ENCODE measurements around the gene MRPL54. TPM values are rescaled to one million over a fixed set of nuclear protein-coding genes. Genes with fewer than 3 reads are reported as not detected.

Gene MRPL54
- total RNA-seq, 1 donor from 2014 or later = 34.4 TPM

DNA sequence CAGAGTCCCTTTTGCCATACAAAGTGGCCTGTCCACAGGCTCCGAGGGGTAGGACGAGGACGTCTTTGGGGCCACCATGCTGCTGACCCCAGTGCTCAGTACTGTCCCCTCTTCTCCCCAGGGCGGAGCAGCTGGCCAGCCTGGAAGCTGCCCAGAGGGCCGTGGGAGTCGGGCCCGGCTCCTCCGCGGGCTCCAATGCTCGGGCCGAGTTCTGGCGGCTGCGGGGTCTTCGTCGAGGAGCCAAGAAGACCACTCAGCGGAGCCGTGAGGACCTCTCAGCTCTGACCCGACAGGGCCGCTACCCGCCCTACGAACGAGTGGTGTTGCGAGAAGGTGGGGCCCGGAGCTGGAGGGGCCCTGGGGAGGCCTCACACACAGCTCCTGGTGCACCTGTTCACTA is 22.1 kb upstream of the MRPL54 start:
- H3K9me3 ChIP-seq (ENCODE audit: control insufficient read depth in 3 of 3, low read length in 3 of 3) = peaks cover 0 to 2% (median 0%) of the 10 kb centered on the region in 3 donors
- H3K36me3 ChIP-seq (ENCODE audit: control insufficient read depth in 3 of 3, insufficient read depth in 3 of 3, low read length in 3 of 3) = no peaks in the 10 kb centered on the region
- no peak overlapping the region for H3K4me3 ChIP-seq (ENCODE audit: low read length in 3 of 3)
- peaks cover 12 to 22% (median 19%) of the 10 kb centered on the region in 3 donors for H3K27me3 ChIP-seq (ENCODE audit: control insufficient read depth in 3 of 3, insufficient read depth in 3 of 3, low read length in 3 of 3)
- no peak overlapping the region for H3K9ac ChIP-seq (ENCODE audit: low read depth in 1 of 3, low read length in 3 of 3)
- H3K4me1 ChIP-seq (ENCODE audit: control insufficient read depth in 3 of 3, insufficient read depth in 3 of 3, low read length in 3 of 3) = no peaks in the 10 kb centered on the region
- H3K27ac ChIP-seq (ENCODE audit: low read depth, low read length) = no peak overlapping the region

DNA sequence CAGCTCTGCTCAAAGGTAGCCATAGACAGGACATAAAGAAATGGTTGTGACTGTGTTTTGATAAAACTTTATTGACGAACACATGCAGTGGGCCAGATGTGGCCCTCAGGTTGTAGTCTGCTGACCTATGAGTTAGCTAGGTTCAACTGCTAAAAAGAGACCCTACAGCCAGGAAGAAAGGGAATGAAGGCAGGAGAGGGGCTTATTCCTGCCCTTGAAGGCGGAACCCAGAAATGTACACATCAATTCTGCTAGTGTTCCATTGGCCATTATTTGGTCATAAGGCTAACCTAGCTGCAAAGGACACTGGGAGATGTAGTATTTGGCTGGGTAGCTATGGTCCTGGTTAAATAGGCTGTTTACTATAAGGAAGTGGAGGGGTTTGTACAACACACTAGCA is 19.0 kb upstream of the MRPL54 start:
- peaks cover 9 to 12% (median 11%) of the 10 kb centered on the region in 3 donors for H3K27me3 ChIP-seq (ENCODE audit: control insufficient read depth in 3 of 3, insufficient read depth in 3 of 3, low read length in 3 of 3)
- no peaks in the 10 kb centered on the region for H3K4me1 ChIP-seq (ENCODE audit: control insufficient read depth in 3 of 3, insufficient read depth in 3 of 3, low read length in 3 of 3)
- H3K4me3 ChIP-seq (ENCODE audit: low read length in 3 of 3) = no peak overlapping the region
- H3K9ac ChIP-seq (ENCODE audit: low read depth in 1 of 3, low read length in 3 of 3) = no peak overlapping the region
- H3K9me3 ChIP-seq (ENCODE audit: control insufficient read depth in 3 of 3, low read length in 3 of 3) = peaks cover 0 to 2% (median 0%) of the 10 kb centered on the region in 3 donors
- no peaks in the 10 kb centered on the region for H3K36me3 ChIP-seq (ENCODE audit: control insufficient read depth in 3 of 3, insufficient read depth in 3 of 3, low read length in 3 of 3)
- H3K27ac ChIP-seq (ENCODE audit: low read depth, low read length) = no peak overlapping the region

DNA sequence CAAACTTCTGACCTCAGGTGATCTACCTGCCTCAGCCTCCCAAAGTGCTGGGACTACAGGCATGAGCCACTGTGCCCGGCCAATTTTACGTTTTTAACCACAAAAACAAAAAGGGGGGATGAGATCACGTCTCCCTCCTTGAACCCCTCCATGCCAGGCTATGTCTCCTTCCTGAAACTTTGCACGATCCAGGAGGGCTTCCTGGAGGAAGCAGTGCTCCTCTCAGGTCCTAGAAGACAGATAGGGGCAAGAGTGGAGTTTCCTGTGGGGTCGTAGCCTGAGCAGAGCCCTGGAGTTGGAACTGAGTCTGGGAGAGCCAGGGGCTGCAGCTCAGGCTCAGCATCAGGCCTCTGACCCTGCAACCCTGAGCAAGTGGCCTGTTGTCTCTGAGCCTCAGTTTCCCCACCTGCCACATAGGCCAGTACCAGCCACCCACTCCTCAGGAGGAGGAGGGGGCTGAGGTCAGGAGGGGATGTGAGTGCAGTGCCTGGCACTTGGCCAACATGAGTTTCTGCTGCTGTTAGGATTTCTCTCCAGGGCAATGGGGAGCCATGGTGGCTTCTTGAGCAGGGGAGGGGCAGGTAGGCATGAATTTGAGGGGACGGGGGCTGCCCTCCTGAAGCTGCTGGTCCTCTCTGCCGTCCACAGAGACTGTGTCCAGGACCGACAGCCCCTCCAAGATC is 17.0 kb upstream of the MRPL54 start:
- Histone ChIP-seq H3K27ac (ENCODE audit: low read depth, low read length) (no peak overlapping the region), H3K9ac (ENCODE audit: low read depth in 1 of 3, low read length in 3 of 3) (no peak overlapping the region), H3K9me3 (ENCODE audit: control insufficient read depth in 3 of 3, low read length in 3 of 3) (peaks cover 0 to 2% (median 2%) of the 10 kb centered on the region in 3 donors), H3K4me3 (ENCODE audit: low read length in 3 of 3) (no peak overlapping the region), H3K4me1 (ENCODE audit: control insufficient read depth in 3 of 3, insufficient read depth in 3 of 3, low read length in 3 of 3) (no peaks in the 10 kb centered on the region), H3K36me3 (ENCODE audit: control insufficient read depth in 3 of 3, insufficient read depth in 3 of 3, low read length in 3 of 3) (peaks cover 7 to 10% (median 9%) of the 10 kb centered on the region in 3 donors), H3K27me3 (ENCODE audit: control insufficient read depth in 3 of 3, insufficient read depth in 3 of 3, low read length in 3 of 3) (peaks cover 6 to 11% (median 10%) of the 10 kb centered on the region in 3 donors)

DNA sequence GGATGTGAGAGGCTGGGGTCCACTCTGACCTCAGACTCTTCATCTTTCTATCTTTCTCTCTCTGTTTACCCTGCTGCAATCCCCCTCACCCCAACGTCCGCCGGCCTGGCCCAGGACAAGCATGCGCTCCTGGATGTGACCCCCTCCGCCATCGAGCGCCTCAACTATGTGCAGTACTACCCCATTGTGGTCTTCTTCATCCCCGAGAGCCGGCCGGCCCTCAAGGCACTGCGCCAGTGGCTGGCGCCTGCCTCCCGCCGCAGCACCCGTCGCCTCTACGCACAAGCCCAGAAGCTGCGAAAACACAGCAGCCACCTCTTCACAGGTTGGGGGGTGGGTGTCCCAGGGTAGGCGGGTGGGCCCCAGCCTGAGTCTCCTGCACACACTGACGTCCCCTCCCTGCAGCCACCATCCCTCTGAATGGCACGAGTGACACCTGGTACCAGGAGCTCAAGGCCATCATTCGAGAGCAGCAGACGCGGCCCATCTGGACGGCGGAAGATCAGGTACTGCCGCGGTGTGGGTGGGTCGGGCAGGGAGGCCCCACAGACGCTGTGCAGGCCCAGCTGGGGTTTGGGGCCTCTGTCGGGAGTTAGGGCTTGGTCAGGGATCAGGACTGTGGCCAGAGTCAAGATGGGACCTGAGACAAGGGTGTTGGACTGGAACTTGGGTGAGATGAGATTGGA is 16.0 kb upstream of the MRPL54 start:
- peaks cover 6 to 11% (median 10%) of the 10 kb centered on the region in 3 donors for H3K27me3 ChIP-seq (ENCODE audit: control insufficient read depth in 3 of 3, insufficient read depth in 3 of 3, low read length in 3 of 3)
- peaks cover 0 to 2% (median 2%) of the 10 kb centered on the region in 3 donors for H3K9me3 ChIP-seq (ENCODE audit: control insufficient read depth in 3 of 3, low read length in 3 of 3)
- peaks cover 15 to 17% (median 16%) of the 10 kb centered on the region in 3 donors for H3K36me3 ChIP-seq (ENCODE audit: control insufficient read depth in 3 of 3, insufficient read depth in 3 of 3, low read length in 3 of 3)
- H3K4me1 ChIP-seq (ENCODE audit: control insufficient read depth in 3 of 3, insufficient read depth in 3 of 3, low read length in 3 of 3) = no peaks in the 10 kb centered on the region
- no peak overlapping the region for H3K9ac ChIP-seq (ENCODE audit: low read depth in 1 of 3, low read length in 3 of 3)
- no peak overlapping the region for H3K27ac ChIP-seq (ENCODE audit: low read depth, low read length)
- H3K4me3 ChIP-seq (ENCODE audit: low read length in 3 of 3) = no peak overlapping the region

DNA sequence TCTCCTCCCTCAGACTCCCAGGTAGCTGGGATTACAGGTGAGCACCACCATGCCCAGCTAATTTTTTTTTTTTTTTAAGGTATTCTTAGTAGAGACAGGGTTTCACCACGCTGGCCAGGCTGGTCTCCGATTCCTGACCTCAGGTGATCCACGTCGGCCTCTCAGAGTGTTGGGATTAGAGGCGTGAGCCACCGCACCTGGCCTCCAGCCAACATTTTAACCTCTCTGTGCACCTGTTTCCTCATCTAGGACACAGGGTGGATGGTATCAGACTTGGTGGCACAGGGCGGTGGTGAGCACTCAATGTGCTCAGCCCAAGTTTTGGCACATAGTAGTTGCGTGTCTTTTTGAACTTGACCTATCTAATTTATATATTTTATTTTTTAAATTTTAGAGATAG is 13.5 kb upstream of the MRPL54 start:
- H3K9me3 ChIP-seq (ENCODE audit: control insufficient read depth in 3 of 3, low read length in 3 of 3) = peaks cover 0 to 2% (median 0%) of the 10 kb centered on the region in 3 donors
- H3K4me3 ChIP-seq (ENCODE audit: low read length in 3 of 3) = no peak overlapping the region
- no peaks in the 10 kb centered on the region for H3K4me1 ChIP-seq (ENCODE audit: control insufficient read depth in 3 of 3, insufficient read depth in 3 of 3, low read length in 3 of 3)
- no peak overlapping the region for H3K9ac ChIP-seq (ENCODE audit: low read depth in 1 of 3, low read length in 3 of 3)
- no peak overlapping the region for H3K27ac ChIP-seq (ENCODE audit: low read depth, low read length)
- peaks cover 6 to 11% (median 10%) of the 10 kb centered on the region in 3 donors for H3K27me3 ChIP-seq (ENCODE audit: control insufficient read depth in 3 of 3, insufficient read depth in 3 of 3, low read length in 3 of 3)
- H3K36me3 ChIP-seq (ENCODE audit: control insufficient read depth in 3 of 3, insufficient read depth in 3 of 3, low read length in 3 of 3) = peaks cover 17 to 26% (median 23%) of the 10 kb centered on the region in 3 donors

DNA sequence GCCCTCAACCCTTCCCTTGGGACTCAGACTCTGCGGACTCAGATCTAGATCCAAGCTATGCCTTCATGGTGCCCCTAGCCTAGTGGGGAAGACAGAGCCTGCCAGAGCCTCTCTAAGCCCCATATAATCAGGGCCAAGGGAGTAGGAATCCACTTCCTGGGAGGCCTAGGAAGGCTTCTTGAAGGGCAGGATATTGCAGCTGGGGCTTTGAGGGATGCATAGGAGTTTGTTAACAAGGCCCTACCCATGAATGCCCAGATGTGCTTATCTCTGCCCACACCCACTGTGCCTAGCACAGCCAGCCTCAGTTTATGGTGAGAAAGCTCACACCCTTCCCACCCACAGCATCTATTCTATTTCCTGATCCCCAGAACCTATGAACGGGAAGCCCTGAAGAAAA is 12.3 kb upstream of the MRPL54 start:
- H3K36me3 ChIP-seq (ENCODE audit: control insufficient read depth in 3 of 3, insufficient read depth in 3 of 3, low read length in 3 of 3) = peaks cover 19 to 28% (median 23%) of the 10 kb centered on the region in 3 donors

DNA sequence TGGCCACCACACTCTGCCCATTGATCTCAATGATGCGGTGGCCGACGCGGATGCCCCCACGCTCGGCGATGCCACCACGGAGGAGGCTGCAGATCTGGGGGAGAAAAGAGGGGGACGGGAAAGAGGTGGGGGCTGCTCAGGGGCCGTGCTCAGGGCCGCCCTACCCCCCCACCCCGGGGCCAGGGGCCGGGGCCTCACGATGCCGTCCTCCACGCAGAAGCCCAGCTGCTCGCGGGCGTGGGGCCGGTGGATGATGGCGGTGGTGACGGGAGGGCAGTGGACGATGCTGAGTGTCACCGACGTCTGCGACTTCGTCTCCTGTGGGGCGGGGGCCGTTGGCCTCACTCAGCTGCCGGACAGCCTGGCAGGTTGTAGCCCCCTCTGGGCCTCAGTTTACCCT is 11.2 kb upstream of the MRPL54 start:
- H3K4me1 ChIP-seq (ENCODE audit: control insufficient read depth in 3 of 3, insufficient read depth in 3 of 3, low read length in 3 of 3) = no peaks in the 10 kb centered on the region
- H3K27me3 ChIP-seq (ENCODE audit: control insufficient read depth in 3 of 3, insufficient read depth in 3 of 3, low read length in 3 of 3) = peaks cover 3 to 8% (median 3%) of the 10 kb centered on the region in 3 donors
- H3K36me3 ChIP-seq (ENCODE audit: control insufficient read depth in 3 of 3, insufficient read depth in 3 of 3, low read length in 3 of 3) = peaks cover 19 to 28% (median 25%) of the 10 kb centered on the region in 3 donors
- H3K9ac ChIP-seq (ENCODE audit: low read depth in 1 of 3, low read length in 3 of 3) = no peak overlapping the region
- peaks cover 0 to 2% (median 0%) of the 10 kb centered on the region in 3 donors for H3K9me3 ChIP-seq (ENCODE audit: control insufficient read depth in 3 of 3, low read length in 3 of 3)
- no peak overlapping the region for H3K27ac ChIP-seq (ENCODE audit: low read depth, low read length)
- H3K4me3 ChIP-seq (ENCODE audit: low read length in 3 of 3) = no peak overlapping the region

More for the DNA sequence above, 12.3 kb upstream of the MRPL54 start:
- H3K27ac ChIP-seq (ENCODE audit: low read depth, low read length) = no peak overlapping the region
- no peak overlapping the region for H3K9ac ChIP-seq (ENCODE audit: low read depth in 1 of 3, low read length in 3 of 3)
- no peak overlapping the region for H3K4me3 ChIP-seq (ENCODE audit: low read length in 3 of 3)
- peaks cover 6 to 11% (median 10%) of the 10 kb centered on the region in 3 donors for H3K27me3 ChIP-seq (ENCODE audit: control insufficient read depth in 3 of 3, insufficient read depth in 3 of 3, low read length in 3 of 3)
- no peaks in the 10 kb centered on the region for H3K4me1 ChIP-seq (ENCODE audit: control insufficient read depth in 3 of 3, insufficient read depth in 3 of 3, low read length in 3 of 3)
- peaks cover 0 to 2% (median 0%) of the 10 kb centered on the region in 3 donors for H3K9me3 ChIP-seq (ENCODE audit: control insufficient read depth in 3 of 3, low read length in 3 of 3)

DNA sequence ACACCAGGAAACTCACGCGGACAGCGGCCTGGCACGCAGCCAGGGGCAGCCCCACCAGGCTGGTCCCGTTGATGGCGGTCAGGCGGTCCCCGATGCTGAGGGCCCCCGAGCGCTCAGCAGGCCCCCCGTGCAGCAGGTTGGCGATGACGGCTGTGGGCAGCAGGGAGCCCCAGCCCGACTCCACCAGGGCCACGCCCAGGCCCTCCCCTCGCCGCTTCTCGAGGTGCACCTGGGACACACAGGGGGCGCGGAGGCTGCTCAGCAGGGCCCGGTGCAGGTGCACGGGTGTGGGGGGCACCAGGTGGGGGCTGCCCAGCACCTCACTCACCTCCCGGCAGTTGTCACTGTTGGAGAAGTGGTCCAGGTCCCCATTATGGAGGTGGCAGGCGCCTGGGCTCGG is 10.0 kb upstream of the MRPL54 start:
- peaks cover 20 to 28% (median 26%) of the 10 kb centered on the region in 3 donors for H3K36me3 ChIP-seq (ENCODE audit: control insufficient read depth in 3 of 3, insufficient read depth in 3 of 3, low read length in 3 of 3)
- peaks cover 0 to 2% (median 0%) of the 10 kb centered on the region in 3 donors for H3K9me3 ChIP-seq (ENCODE audit: control insufficient read depth in 3 of 3, low read length in 3 of 3)

DNA sequence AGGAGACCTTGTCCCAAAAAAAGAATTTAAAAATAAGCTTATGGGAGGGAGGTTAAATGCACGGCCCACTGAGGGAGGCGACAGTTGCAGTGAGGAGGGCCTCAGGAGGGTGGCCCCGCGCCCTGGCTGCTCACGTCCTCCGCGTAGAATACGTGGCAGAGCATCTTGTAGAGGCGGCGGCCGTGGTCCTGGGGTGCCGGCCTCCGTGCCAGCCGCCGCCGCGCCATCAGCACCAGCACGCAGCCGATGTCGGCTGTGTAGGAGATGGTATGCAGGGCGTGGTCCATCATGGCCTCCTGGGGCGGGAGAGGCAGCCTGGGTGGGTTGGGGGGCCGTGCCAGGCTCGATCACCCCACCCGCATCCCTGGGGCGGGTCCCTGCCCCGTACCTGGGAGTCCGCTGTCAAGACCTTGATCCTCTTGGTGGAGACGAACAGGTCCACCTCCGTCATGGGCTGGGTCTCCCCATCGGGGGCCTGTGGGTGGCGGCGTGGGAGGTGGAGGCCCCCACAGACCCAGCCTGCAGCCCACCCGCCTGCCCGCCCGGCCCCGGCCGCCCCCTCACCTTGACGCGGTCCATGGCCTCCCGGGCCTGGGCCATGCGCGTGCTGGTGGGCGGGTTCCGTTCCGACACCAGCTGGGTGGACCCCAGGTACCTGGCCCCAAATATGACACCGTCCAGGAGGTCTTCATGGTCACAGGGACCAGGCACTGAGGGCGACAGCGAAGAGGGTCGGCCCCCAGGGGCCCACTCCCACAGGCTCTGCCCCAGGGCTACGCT is 8.7 kb upstream of the MRPL54 start:
- no peaks in the 10 kb centered on the region for H3K4me1 ChIP-seq (ENCODE audit: control insufficient read depth in 3 of 3, insufficient read depth in 3 of 3, low read length in 3 of 3)
- H3K4me3 ChIP-seq (ENCODE audit: low read length in 3 of 3) = no peak overlapping the region
- peaks cover 0 to 2% (median 0%) of the 10 kb centered on the region in 3 donors for H3K9me3 ChIP-seq (ENCODE audit: control insufficient read depth in 3 of 3, low read length in 3 of 3)
- no peaks in the 10 kb centered on the region for H3K27me3 ChIP-seq (ENCODE audit: control insufficient read depth in 3 of 3, insufficient read depth in 3 of 3, low read length in 3 of 3)
- no peak overlapping the region for H3K9ac ChIP-seq (ENCODE audit: low read depth in 1 of 3, low read length in 3 of 3)
- H3K27ac ChIP-seq (ENCODE audit: low read depth, low read length) = no peak overlapping the region
- peaks cover 26 to 31% (median 28%) of the 10 kb centered on the region in 3 donors for H3K36me3 ChIP-seq (ENCODE audit: control insufficient read depth in 3 of 3, insufficient read depth in 3 of 3, low read length in 3 of 3)

More for the DNA sequence above, 10.0 kb upstream of the MRPL54 start:
- no peak overlapping the region for H3K9ac ChIP-seq (ENCODE audit: low read depth in 1 of 3, low read length in 3 of 3)
- peaks cover 0 to 4% (median 3%) of the 10 kb centered on the region in 3 donors for H3K27me3 ChIP-seq (ENCODE audit: control insufficient read depth in 3 of 3, insufficient read depth in 3 of 3, low read length in 3 of 3)
- no peak overlapping the region for H3K27ac ChIP-seq (ENCODE audit: low read depth, low read length)
- no peaks in the 10 kb centered on the region for H3K4me1 ChIP-seq (ENCODE audit: control insufficient read depth in 3 of 3, insufficient read depth in 3 of 3, low read length in 3 of 3)
- no peak overlapping the region for H3K4me3 ChIP-seq (ENCODE audit: low read length in 3 of 3)
